Measurements from ENCODE around the gene IFNGR2.

DNA sequence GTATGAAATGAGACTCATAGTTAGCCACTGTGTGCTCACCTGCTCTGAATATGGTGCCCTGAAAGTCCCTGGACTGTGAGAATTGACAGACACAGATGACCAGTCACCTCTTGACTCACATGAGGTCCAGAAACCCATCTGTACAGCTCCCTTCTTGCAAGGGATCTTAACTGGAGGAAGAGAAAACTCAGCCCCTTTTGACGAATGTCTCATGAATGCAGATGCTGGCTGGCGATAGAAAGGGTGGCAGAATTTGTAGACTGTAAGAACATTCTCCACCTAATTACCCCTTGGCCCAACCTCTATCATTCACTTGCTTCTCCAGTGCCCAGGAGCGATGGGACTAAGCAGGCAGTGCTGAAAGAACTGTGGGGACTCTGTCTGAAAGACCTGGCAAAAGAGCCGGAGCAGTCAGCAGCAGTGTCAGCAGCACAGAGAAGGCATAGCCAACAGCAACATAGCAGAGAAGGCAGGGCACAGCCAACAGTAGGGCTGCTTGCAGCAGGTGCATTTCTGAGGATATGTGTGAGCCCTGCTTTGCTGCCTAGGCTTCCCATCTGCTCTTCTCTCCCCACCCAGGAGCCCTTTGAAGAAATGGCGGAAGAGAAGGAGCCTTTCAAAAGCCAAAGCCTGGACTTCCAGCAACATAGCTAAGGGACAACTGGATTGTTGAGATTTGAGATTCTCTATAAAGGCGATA, 25.8 kb upstream of the IFNGR2 start:
- TF ChIP-seq, protein P1, sequence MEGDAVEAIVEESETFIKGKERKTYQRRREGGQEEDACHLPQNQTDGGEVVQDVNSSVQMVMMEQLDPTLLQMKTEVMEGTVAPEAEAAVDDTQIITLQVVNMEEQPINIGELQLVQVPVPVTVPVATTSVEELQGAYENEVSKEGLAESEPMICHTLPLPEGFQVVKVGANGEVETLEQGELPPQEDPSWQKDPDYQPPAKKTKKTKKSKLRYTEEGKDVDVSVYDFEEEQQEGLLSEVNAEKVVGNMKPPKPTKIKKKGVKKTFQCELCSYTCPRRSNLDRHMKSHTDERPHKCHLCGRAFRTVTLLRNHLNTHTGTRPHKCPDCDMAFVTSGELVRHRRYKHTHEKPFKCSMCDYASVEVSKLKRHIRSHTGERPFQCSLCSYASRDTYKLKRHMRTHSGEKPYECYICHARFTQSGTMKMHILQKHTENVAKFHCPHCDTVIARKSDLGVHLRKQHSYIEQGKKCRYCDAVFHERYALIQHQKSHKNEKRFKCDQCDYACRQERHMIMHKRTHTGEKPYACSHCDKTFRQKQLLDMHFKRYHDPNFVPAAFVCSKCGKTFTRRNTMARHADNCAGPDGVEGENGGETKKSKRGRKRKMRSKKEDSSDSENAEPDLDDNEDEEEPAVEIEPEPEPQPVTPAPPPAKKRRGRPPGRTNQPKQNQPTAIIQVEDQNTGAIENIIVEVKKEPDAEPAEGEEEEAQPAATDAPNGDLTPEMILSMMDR (optimal IDR thresholded peaks at IDR 0.05 in 1 of 3, IDR thresholded peaks at IDR 0.05 in 1 of 3, conservative IDR thresholded peaks at IDR 0.05 in 1 of 3; ENCODE audit: extremely low read depth in 1 of 3, insufficient read depth in 2 of 3, low read length in 3 of 3), result no peak
- no peak for TF ChIP-seq EZH2 (IDR thresholded peaks at IDR 0.05; ENCODE audit: low read length)
